Right atrium auricular region (tissue), 2 donors: Measurements from ENCODE around the gene MARK3. TPM values are rescaled to one million over a fixed set of nuclear protein-coding genes. Genes with fewer than 3 reads are reported as not detected.

ENCODE experiments used
- DNase-seq: peaks from one replicate; pipeline ENCODE4 v3.0.0-alpha.2; 2019; ENCODE audit warnings: low spot score
- H3K27ac ChIP-seq, 2 donors: fragments of 200-600 bp; sonication (generic); 1 replicate in 1 of 2; 2 replicates in 1 of 2; pipeline ENCODE4 v1.5.1; 2016 to 2019
- H3K27me3 ChIP-seq, 2 donors: fragments of 200-600 bp; sonication (generic); one replicate each; pipeline versions ENCODE4 v1.5.1 to v1.6.0; 2017 to 2019
- H3K36me3 ChIP-seq: fragments of 200-600 bp; sonication (generic); one replicate; pipeline ENCODE4 v1.5.1; 2016
- H3K4me1 ChIP-seq, 2 donors: fragments of 200-600 bp; sonication (generic); one replicate each; pipeline versions ENCODE4 v1.5.1 to v1.6.0; 2017 to 2019
- H3K4me3 ChIP-seq, 2 donors: fragments of 200-600 bp; sonication (generic); 1 replicate in 1 of 2; 2 replicates in 1 of 2; pipeline ENCODE4 v1.5.1; 2017 to 2019; ENCODE audit warnings: mild to moderate bottlenecking in 1 of 2, moderate library complexity in 1 of 2
- H3K9me3 ChIP-seq, 2 donors: fragments of 200-600 bp; sonication (generic); one replicate each; pipeline ENCODE4 v1.5.1; 2019
- CTCF ChIP-seq, 2 donors: fragments of 200-600 bp; sonication (generic); IDR thresholded peaks; one replicate each; pipeline ENCODE4 v1.5.1; 2019; ENCODE audit warnings: antibody characterized with exemption in 2 of 2
- total RNA-seq, 2 donors: library from RNA; depleted of rRNA; stranded (reverse); fragments of >200 nt; gene quantifications; one replicate each; pipeline ENCODE4 v1.1.0, GENCODE V29; 2016

MARK3 gene
- total RNA-seq, 2 donors from 2014 or later = 71.7 to 74.2 TPM

GRCh38 chr14:103527408-103528145 lies 142.4 kb downstream of the MARK3 start:
- TF ChIP-seq CTCF (IDR thresholded peaks at IDR 0.05) = no peak
- H3K4me3 ChIP-seq = no peak overlapping the region
- no peaks in the 10 kb centered on the region for H3K36me3 ChIP-seq
- H3K4me1 ChIP-seq = peaks cover 0 to 63% of the 10 kb centered on the region in 2 donors
- DNase-seq = no peak
- peak overlapping the region; percentile 93 to 98 for H3K27ac ChIP-seq
- H3K27me3 ChIP-seq = no peaks in the 10 kb centered on the region
- H3K9me3 ChIP-seq = no peaks in the 10 kb centered on the region

DNA sequence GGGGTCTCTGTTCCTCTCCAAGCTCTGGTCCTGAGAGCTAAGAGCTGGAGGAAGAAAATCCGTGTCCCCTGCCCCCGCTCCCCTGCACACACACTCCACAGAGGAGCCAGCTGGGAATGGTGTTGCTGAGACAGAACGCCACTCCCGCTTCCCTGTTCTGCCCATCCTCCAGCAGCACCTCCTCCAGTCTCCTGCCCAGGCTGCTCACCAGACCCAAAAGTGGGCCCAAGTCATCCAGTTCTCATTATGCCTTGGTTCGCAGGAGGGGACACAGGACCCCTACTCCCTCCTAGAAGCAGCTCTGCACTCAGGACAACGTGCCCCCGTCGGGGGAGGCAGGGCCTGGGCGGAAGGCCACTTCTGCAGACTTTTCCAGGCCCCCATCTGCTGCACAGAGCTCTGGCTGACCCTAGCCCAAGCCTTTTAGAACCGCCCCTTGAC lies 143.0 kb downstream of the MARK3 start:
- H3K4me1 ChIP-seq = peaks cover 0 to 58% of the 10 kb centered on the region in 2 donors
- no peaks in the 10 kb centered on the region for H3K27me3 ChIP-seq
- H3K27ac ChIP-seq = peak overlapping the region; percentile 93 to 98
- DNase-seq = no peak
- H3K9me3 ChIP-seq = no peaks in the 10 kb centered on the region
- no peak for TF ChIP-seq CTCF (IDR thresholded peaks at IDR 0.05)
- H3K4me3 ChIP-seq = peak overlapping the region; percentile 84 to 90
- H3K36me3 ChIP-seq = peaks cover 1% of the 10 kb centered on the region

DNA sequence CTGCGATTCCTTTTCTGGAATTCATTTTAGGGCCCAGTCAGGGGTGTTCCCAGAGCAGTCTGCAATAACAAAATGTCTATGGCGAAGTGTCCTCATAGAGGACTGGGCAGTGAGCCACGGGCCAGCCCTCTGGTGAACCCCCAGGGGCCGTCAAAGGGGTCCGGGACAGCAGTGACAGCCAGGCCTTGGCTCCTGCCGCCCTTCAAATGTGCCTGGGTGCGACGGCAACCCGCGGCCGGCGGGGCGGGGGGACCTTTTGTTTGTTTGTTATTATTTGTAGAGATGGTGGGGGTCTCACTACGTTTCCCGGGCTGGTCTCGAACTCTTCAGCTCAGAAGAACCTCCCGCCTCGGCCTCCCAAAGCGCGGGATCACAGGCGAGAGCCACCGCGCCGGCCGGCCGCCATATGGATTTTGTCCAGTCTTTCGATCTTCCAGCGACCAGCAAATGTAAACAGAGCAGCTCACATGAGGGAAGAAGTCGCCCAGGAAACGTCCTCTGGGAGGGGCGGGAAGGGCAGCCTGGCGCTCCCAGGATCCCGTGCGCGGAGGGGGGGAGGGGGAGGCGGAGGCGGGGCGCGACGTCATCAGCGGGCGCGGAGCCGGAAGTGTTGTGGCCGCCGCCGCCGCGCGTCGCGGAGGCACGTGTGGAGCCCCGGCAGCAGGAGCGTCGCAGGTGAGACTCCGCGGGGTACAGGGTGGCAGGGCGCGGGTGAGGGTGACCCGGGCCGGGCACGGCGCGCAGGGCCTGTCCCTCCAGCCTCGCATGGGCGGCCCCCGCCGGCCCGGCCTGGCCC lies 143.6 kb downstream of the MARK3 start, which contains the start of gene TRMT61A:
Gene TRMT61A, plus strand, starts transcription at position 610 of the 796 bp plus-strand sequence. CDS start 783 bp downstream, outside the sequence.
- TF ChIP-seq CTCF (IDR thresholded peaks at IDR 0.05) = no peak
- peak within 1 kb of the TSS; percentile 84 to 90 for H3K4me3 ChIP-seq
- peaks cover 7% of the 10 kb centered on the region for H3K36me3 ChIP-seq
- H3K9me3 ChIP-seq = no peaks in the 10 kb centered on the region
- H3K27ac ChIP-seq = peak within 1 kb of the TSS; percentile 93 to 98
- peak; percentile 91 for DNase-seq
- no peaks in the 10 kb centered on the region for H3K27me3 ChIP-seq
- peaks cover 0 to 56% of the 10 kb centered on the region in 2 donors for H3K4me1 ChIP-seq

- no peaks in the 10 kb centered on the region for H3K9me3 ChIP-seq
- peak overlapping the region; percentile 84 to 90 for H3K4me3 ChIP-seq
- H3K27ac ChIP-seq = peak overlapping the region; percentile 93 to 98
- no peaks in the 10 kb centered on the region for H3K27me3 ChIP-seq
- H3K36me3 ChIP-seq = peaks cover 7% of the 10 kb centered on the region
- H3K4me1 ChIP-seq = peaks cover 0 to 52% of the 10 kb centered on the region in 2 donors
- no peak for TF ChIP-seq CTCF (IDR thresholded peaks at IDR 0.05)
- DNase-seq = no peak
These were observed 144.5 kb downstream of the MARK3 start for GRCh38 chr14:103529383-103530365.

GRCh38 chr14:103530390-103530789 lies 145.2 kb downstream of the MARK3 start:
- no peak for TF ChIP-seq CTCF (IDR thresholded peaks at IDR 0.05)
- no peaks in the 10 kb centered on the region for H3K9me3 ChIP-seq
- H3K27ac ChIP-seq = no peak overlapping the region
- H3K36me3 ChIP-seq = peaks cover 7% of the 10 kb centered on the region
- H3K4me1 ChIP-seq = peaks cover 0 to 51% of the 10 kb centered on the region in 2 donors
- DNase-seq = no peak
- no peak overlapping the region for H3K4me3 ChIP-seq
- no peaks in the 10 kb centered on the region for H3K27me3 ChIP-seq
